ENCODE measurements around the gene BPI.
A peak's percentile ranks its signal among the peaks of the same experiment; 100 is the strongest.

The BPI gene

DNA sequence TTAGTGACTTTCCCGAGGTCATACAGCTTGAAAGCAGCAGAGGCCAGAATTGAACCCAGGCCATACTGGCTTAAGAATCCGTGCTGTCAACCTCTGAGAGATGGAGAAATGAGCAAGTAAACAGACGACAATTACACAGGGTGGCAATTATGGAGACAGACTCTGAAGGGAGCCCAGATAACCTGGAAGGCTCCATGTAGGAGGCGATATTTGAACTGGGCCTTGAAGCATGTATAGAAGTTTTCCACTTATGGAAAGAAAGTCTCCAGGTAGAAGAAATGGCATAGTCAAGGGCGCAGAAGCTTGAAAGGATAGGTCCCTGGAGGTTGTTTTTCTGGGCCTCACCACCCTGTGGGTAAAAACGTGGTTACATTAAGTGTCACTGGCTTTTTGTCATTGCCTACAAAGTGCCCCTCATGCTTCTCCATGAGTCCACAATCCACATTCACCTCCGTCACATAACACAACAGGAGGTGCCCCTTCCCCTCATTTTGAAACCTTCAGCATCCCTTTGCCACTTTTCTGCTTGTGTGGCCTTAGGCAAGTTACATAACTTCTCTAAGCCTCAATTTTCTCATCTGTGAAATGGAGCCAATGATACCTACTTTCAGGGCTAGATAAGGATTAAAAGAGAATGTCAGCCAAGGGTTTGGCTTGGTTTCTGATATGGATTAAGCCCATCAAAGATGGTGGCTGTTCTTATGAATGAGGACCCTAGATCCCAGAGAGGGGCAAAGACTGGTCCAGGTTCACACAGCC is 5.9 kb upstream of the BPI start:
- H3K4me3 ChIP-seq (ENCODE audit: low read depth, low read length): no peak overlapping the region
- TF ChIP-seq, protein P1, sequence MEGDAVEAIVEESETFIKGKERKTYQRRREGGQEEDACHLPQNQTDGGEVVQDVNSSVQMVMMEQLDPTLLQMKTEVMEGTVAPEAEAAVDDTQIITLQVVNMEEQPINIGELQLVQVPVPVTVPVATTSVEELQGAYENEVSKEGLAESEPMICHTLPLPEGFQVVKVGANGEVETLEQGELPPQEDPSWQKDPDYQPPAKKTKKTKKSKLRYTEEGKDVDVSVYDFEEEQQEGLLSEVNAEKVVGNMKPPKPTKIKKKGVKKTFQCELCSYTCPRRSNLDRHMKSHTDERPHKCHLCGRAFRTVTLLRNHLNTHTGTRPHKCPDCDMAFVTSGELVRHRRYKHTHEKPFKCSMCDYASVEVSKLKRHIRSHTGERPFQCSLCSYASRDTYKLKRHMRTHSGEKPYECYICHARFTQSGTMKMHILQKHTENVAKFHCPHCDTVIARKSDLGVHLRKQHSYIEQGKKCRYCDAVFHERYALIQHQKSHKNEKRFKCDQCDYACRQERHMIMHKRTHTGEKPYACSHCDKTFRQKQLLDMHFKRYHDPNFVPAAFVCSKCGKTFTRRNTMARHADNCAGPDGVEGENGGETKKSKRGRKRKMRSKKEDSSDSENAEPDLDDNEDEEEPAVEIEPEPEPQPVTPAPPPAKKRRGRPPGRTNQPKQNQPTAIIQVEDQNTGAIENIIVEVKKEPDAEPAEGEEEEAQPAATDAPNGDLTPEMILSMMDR (IDR thresholded peaks at IDR 0.05; ENCODE audit: low read depth, low read length): no peak

DNA sequence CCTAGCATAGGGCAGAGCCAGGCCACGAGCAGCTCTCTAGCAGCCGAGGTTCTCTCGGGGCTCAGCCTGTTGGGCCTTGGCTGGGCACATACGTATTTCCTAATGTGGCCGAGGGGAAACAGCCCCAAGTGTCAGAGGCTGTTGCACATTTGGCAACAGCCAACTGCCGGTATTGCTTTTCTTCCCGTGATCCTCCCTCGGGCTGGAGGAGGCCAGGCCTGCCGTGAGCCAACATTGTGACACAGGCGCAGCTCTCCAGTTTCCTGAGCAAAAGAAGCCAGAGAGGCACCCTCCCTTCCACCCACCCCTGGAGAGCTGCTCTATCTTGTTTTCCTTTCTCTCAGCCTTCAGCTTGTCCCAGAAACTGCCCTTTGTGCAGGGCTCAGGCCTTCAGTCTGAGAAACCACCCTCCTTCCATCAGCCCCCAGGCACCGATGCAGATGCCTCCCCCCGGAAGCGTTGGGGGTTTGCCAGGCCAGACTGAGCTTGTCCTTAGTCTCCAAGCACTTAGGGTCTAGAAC is 5.1 kb upstream of the BPI start:
- TF ChIP-seq, protein P1 (IDR thresholded peaks at IDR 0.05; ENCODE audit: low read depth, low read length): no peak
- no peak overlapping the region for H3K4me3 ChIP-seq (ENCODE audit: low read depth, low read length)

GRCh38 chr20:38299963-38300362 is 4.0 kb upstream of the BPI start:
- no peak overlapping the region for H3K4me3 ChIP-seq (ENCODE audit: low read depth, low read length)
- TF ChIP-seq, protein P1 (IDR thresholded peaks at IDR 0.05; ENCODE audit: low read depth, low read length): no peak

- no peak overlapping the region for H3K4me3 ChIP-seq (ENCODE audit: low read depth, low read length)
- TF ChIP-seq, protein P1 (IDR thresholded peaks at IDR 0.05; ENCODE audit: low read depth, low read length): no peak
Observed at GRCh38 chr20:38300438-38300837, 3.5 kb upstream of the BPI start.

- TF ChIP-seq, protein P1 (IDR thresholded peaks at IDR 0.05; ENCODE audit: low read depth, low read length): no peak
- no peak overlapping the region for H3K4me3 ChIP-seq (ENCODE audit: low read depth, low read length)
Observed at GRCh38 chr20:38301309-38301708, 2.6 kb upstream of the BPI start.

GRCh38 chr20:38302786-38303185 is 1.2 kb upstream of the BPI start:
- no peak overlapping the region for H3K4me3 ChIP-seq (ENCODE audit: low read depth, low read length)
- TF ChIP-seq, protein P1 (IDR thresholded peaks at IDR 0.05; ENCODE audit: low read depth, low read length): no peak

- H3K4me3 ChIP-seq (ENCODE audit: low read depth, low read length): no peak overlapping the region
Observed at GRCh38 chr20:38304845-38305447, 990 bp downstream of the BPI start.

More at GRCh38 chr20:38304845-38305447, 990 bp downstream of the BPI start:
- TF ChIP-seq, protein P1 (IDR thresholded peaks at IDR 0.05; ENCODE audit: low read depth, low read length): peak; percentile 62

All from WI38 (cell line).